Large intestine (tissue), 12 donors: ENCODE data around the gene FRMD4A. TPM values are rescaled to one million over a fixed set of nuclear protein-coding genes. Genes with fewer than 3 reads are reported as not detected.

Source experiments
- DNase-seq, 2 donors: peaks; one replicate each; pipeline versions ENCODE4 v3.0.0 to v3.0.0-alpha.2; 2013
- H3K27ac ChIP-seq: one replicate; pipeline ENCODE4 v1.5.1; 2013; ENCODE audit warnings: low read length
- H3K27me3 ChIP-seq: 2 replicates; pipeline ENCODE4 v1.6.1; 2013; ENCODE audit warnings: low read length; ENCODE audit not compliant: control insufficient read depth, insufficient read depth
- H3K36me3 ChIP-seq: 2 replicates; pipeline ENCODE4 v1.6.1; 2013; ENCODE audit warnings: low read length; ENCODE audit not compliant: control insufficient read depth, insufficient read depth
- H3K4me1 ChIP-seq: one replicate; pipeline ENCODE4 v1.6.1; 2013; ENCODE audit warnings: low read length; ENCODE audit not compliant: control insufficient read depth, insufficient read depth
- H3K4me3 ChIP-seq: one replicate; pipeline ENCODE4 v1.5.1; 2013; ENCODE audit warnings: low read length
- H3K9me3 ChIP-seq: one replicate; pipeline ENCODE4 v1.6.1; 2013; ENCODE audit warnings: mild to moderate bottlenecking, low read depth, low read length, moderate library complexity; ENCODE audit not compliant: control insufficient read depth
- WGBS: methylation state at CpG from one replicate; pipeline ENCODE4 v1.1.5; 2013; ENCODE audit warnings: low lambda C conversion rate; ENCODE audit not compliant: insufficient coverage; 5-methylcytosine and 5-hydroxymethylcytosine counted together
- long read RNA-seq, 11 donors: transcript quantifications; one replicate each; lab custom pipeline, GENCODE V29; 2026
- polyA plus RNA-seq: library from polyadenylated mRNA; unstranded; fragments of 120-200 nt; gene quantifications from one replicate; pipeline ENCODE4 v1.2.1, GENCODE V29; 2013

Gene FRMD4A
- polyA plus RNA-seq, result 19.8 TPM
- long read RNA-seq, donor 1, partial matches to known transcripts, result 0 of 1 reads
- long read RNA-seq, donor 1, other reads (novel, unspliced or antisense), result 0 of 1 reads
- long read RNA-seq, donor 2, partial matches to known transcripts, result 0 of 1 reads
- long read RNA-seq, donor 2, other reads (novel, unspliced or antisense), result 0 of 1 reads
- long read RNA-seq, donor 3, result 0 reads
- long read RNA-seq, donor 4, result 0 reads
- long read RNA-seq, donor 5, result 0 reads
- long read RNA-seq, donor 6, partial matches to known transcripts, result 0 of 1 reads
- long read RNA-seq, donor 6, other reads (novel, unspliced or antisense), result 0 of 1 reads
- long read RNA-seq, donor 7, partial matches to known transcripts, result 0 of 3 reads
- long read RNA-seq, donor 7, other reads (novel, unspliced or antisense), result 0 of 3 reads
- long read RNA-seq, donor 8, partial matches to known transcripts, result 0 of 2 reads
- long read RNA-seq, donor 8, other reads (novel, unspliced or antisense), result 0 of 2 reads
- long read RNA-seq, donor 9, partial matches to known transcripts, result 0 of 1 reads
- long read RNA-seq, donor 9, other reads (novel, unspliced or antisense), result 0 of 1 reads
- long read RNA-seq, donor 10, partial matches to known transcripts, result 0 of 2 reads
- long read RNA-seq, donor 10, other reads (novel, unspliced or antisense), result 0 of 2 reads
- long read RNA-seq, donor 11, result 0 reads

DNA sequence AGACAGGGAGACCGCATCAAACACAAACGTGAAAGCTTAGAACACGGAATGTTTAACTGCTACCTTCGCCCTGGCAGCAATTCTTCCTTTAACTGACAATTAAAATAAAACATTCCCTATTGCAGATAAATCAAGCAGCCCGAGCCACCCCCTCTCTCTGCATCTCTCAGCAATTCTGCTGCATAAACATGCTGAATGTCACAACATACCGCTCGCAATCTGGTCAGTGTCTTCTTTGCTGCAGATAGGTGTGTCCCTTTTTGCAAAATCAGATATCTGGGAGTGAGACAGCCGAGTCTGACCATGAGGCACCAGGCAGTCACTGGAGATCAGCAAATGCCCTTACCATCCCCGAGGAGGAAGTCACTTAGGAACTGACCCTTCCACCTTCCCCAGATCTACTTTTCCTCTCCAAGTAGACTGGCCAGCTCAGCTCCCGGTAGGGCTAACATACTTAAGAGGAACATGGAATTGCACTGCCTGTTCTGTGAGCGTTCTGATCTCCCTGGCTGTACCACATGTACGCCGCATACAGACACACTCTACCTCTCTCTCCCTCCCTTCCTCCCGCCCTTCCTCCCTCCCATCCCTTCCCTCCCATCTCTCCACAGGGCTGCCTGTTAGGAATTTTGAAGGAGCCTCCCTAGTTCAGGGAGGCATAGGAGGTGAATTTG lies at the start of gene FRMD4A:
Gene FRMD4A, minus strand, starts transcription at position 537 of the 674 bp plus-strand sequence.
- no peak within 1 kb of the TSS for H3K4me3 ChIP-seq
- no peak for DNase-seq
- 80% methylated on average over 1 of the region's 14 CpGs for WGBS
- no peaks in the 10 kb centered on the region for H3K9me3 ChIP-seq
- peaks cover 27% of the 10 kb centered on the region for H3K27me3 ChIP-seq
- H3K27ac ChIP-seq, result no peak within 1 kb of the TSS
- no peaks in the 10 kb centered on the region for H3K4me1 ChIP-seq
- no peaks in the 10 kb centered on the region for H3K36me3 ChIP-seq

DNA sequence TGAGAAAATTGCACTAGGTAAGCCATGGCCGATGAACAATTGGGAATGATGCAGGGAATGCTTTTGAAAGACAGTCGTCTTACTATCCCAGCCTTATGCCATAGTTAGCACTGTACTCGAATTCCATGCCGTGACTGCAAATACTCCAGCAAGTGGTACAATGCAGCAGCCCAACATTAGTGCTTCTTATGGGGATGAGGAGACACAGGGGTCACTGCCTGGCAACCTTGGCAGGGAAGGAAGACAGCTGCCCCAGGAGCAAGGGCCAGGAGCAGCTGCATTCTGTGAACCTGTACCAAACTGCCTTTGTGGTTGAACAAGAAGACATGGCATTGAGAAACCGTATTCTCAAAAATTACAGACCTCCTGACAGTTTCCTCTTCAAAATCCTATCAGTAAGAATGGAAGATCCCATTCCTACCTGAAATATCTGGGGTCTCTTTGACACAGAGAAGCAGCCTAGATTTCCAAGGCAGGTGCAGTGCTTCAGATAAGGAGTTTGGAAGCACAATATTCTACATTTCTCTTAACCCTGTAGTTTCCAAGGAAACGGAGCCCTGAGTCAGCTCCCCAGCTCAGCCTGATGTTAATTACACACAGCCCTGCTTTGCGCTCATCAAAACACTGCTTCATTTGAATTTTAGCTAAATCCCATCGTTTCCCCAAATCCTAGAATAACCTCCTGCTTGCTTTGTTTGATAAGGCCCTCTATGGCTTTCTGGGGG lies 49.0 kb upstream of the FRMD4A start:
- no CpG with 5 or more reads among the region's 8 CpGs for WGBS
- H3K27me3 ChIP-seq, result no peaks in the 10 kb centered on the region
- H3K4me1 ChIP-seq, result no peaks in the 10 kb centered on the region
- no peak for DNase-seq
- H3K36me3 ChIP-seq, result no peaks in the 10 kb centered on the region
- no peak overlapping the region for H3K4me3 ChIP-seq
- H3K9me3 ChIP-seq, result no peaks in the 10 kb centered on the region
- no peak overlapping the region for H3K27ac ChIP-seq

GRCh38 chr10:14378387-14378960 lies 47.8 kb upstream of the FRMD4A start:
- no peaks in the 10 kb centered on the region for H3K27me3 ChIP-seq
- WGBS, result no CpG with 5 or more reads among the region's 6 CpGs
- H3K4me1 ChIP-seq, result no peaks in the 10 kb centered on the region
- no peak overlapping the region for H3K27ac ChIP-seq
- no peaks in the 10 kb centered on the region for H3K9me3 ChIP-seq
- no peaks in the 10 kb centered on the region for H3K36me3 ChIP-seq
- no peak for DNase-seq
- H3K4me3 ChIP-seq, result no peak overlapping the region

GRCh38 chr10:14377591-14378175 lies 47.0 kb upstream of the FRMD4A start:
- Histone ChIP-seq H3K27ac (no peak overlapping the region), H3K9me3 (no peaks in the 10 kb centered on the region), H3K4me3 (no peak overlapping the region), H3K4me1 (no peaks in the 10 kb centered on the region), H3K27me3 (no peaks in the 10 kb centered on the region), H3K36me3 (no peaks in the 10 kb centered on the region)
- WGBS, result no CpG with 5 or more reads among the region's 4 CpGs
- DNase-seq, result no peak

- H3K27me3 ChIP-seq, result no peaks in the 10 kb centered on the region
- no peaks in the 10 kb centered on the region for H3K9me3 ChIP-seq
- WGBS, result 40% methylated on average over 1 of the region's 5 CpGs
- H3K4me1 ChIP-seq, result no peaks in the 10 kb centered on the region
- H3K27ac ChIP-seq, result no peak overlapping the region
- no peak for DNase-seq
- no peaks in the 10 kb centered on the region for H3K36me3 ChIP-seq
- no peak overlapping the region for H3K4me3 ChIP-seq
These were observed 44.2 kb upstream of the FRMD4A start for GRCh38 chr10:14374745-14375445.

DNA sequence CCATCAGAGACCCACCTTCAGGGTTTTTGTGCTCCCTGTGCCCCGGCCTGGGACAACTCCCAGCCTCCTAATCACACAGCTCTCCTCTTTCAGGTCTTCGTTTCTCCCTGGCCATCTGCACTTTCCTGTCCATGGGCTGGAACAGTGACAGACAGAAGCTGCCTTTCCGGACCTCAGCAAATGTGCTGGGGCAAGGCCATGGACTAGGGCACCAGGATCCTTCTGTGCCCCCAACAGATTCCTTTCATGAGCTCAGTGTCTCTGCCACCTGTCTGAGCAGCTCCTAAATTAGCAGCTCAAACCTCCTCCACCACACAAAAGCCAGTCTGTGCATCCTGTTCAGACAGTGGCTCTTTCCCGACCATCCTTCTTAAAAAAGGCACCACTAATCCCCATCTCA lies 41.9 kb upstream of the FRMD4A start:
- WGBS, result no CpG with 5 or more reads among the region's 4 CpGs
- H3K4me1 ChIP-seq, result no peaks in the 10 kb centered on the region
- DNase-seq, result no peak
- H3K9me3 ChIP-seq, result no peaks in the 10 kb centered on the region
- no peak overlapping the region for H3K4me3 ChIP-seq
- H3K27me3 ChIP-seq, result no peaks in the 10 kb centered on the region
- no peaks in the 10 kb centered on the region for H3K36me3 ChIP-seq
- no peak overlapping the region for H3K27ac ChIP-seq

GRCh38 chr10:14371581-14371980 lies 40.9 kb upstream of the FRMD4A start:
- no peaks in the 10 kb centered on the region for H3K4me1 ChIP-seq
- no peak overlapping the region for H3K4me3 ChIP-seq
- DNase-seq, result no peak
- no peaks in the 10 kb centered on the region for H3K27me3 ChIP-seq
- WGBS, result no CpG with 5 or more reads among the region's 4 CpGs
- no peaks in the 10 kb centered on the region for H3K9me3 ChIP-seq
- no peaks in the 10 kb centered on the region for H3K36me3 ChIP-seq
- no peak overlapping the region for H3K27ac ChIP-seq

DNA sequence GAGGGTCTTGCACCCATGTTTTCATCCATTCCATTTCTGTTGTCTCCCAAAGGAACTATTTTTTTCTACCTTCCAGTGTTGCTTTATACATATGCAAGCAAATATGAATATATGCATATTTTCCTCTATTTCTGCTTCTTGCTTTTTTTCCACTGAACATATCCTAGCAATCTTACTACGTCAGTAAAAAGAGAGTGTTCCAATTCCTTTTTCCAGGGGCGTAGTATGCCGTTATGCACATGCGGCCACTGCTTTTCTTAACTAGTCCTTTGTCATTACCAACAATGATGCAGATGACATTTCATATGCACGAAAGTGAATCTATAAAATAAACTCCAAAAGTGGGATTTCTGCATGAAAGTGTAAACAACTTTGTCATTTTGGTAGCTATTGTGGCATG lies 40.2 kb upstream of the FRMD4A start:
- H3K4me1 ChIP-seq, result no peaks in the 10 kb centered on the region
- no peaks in the 10 kb centered on the region for H3K27me3 ChIP-seq
- no peak overlapping the region for H3K4me3 ChIP-seq
- WGBS, result 75% methylated on average over 1 of the region's 5 CpGs
- no peak overlapping the region for H3K27ac ChIP-seq
- H3K36me3 ChIP-seq, result no peaks in the 10 kb centered on the region
- DNase-seq, result no peak
- H3K9me3 ChIP-seq, result no peaks in the 10 kb centered on the region

GRCh38 chr10:14369906-14370305 lies 39.2 kb upstream of the FRMD4A start:
- Histone ChIP-seq H3K4me1 (no peaks in the 10 kb centered on the region), H3K9me3 (no peaks in the 10 kb centered on the region), H3K27ac (no peak overlapping the region), H3K27me3 (no peaks in the 10 kb centered on the region), H3K36me3 (no peaks in the 10 kb centered on the region), H3K4me3 (no peak overlapping the region)
- DNase-seq, result no peak
